Mesenchymal stem cell (in vitro differentiated cells and primary cell): ENCODE data around the gene CASQ1.

Experiments used
- DNase-seq: peaks from one replicate; pipeline ENCODE4 v3.0.0-alpha.2; 2013
- H2AFZ ChIP-seq: one replicate; pipeline ENCODE4 v1.6.1; 2013; ENCODE audit warnings: low read depth, mild to moderate bottlenecking, control low read depth, inconsistent platforms, low read length, moderate library complexity
- H2AK5ac ChIP-seq: 2 replicates; pipeline ENCODE4 v1.6.1; 2013; ENCODE audit warnings: low read length, moderate library complexity, mild to moderate bottlenecking, inconsistent platforms; ENCODE audit not compliant: severe bottlenecking
- H2BK120ac ChIP-seq: one replicate; pipeline ENCODE4 v1.6.1; 2013; ENCODE audit warnings: low read depth, mild to moderate bottlenecking, inconsistent platforms, low read length, moderate library complexity
- H2BK12ac ChIP-seq, 2 experiments: one replicate each; pipeline ENCODE4 v1.6.1; 2013; ENCODE audit warnings: inconsistent platforms in 2 of 2, low read length in 2 of 2, mild to moderate bottlenecking in 2 of 2, moderate library complexity in 2 of 2, control low read depth in 1 of 2
- H2BK15ac ChIP-seq: one replicate; pipeline ENCODE4 v1.6.1; 2013; ENCODE audit warnings: mild to moderate bottlenecking, low read depth, inconsistent platforms; ENCODE audit not compliant: poor library complexity, severe bottlenecking
- H2BK5ac ChIP-seq: 2 replicates; pipeline ENCODE4 v1.6.1; 2013; ENCODE audit warnings: low read depth, mild to moderate bottlenecking, low read length, control low read depth, inconsistent platforms; ENCODE audit not compliant: poor library complexity, severe bottlenecking
- H3K14ac ChIP-seq, 2 experiments: one replicate each; pipeline ENCODE4 v1.6.1; 2013; ENCODE audit warnings: inconsistent platforms in 2 of 2, low read length in 2 of 2, control low read depth in 1 of 2, mild to moderate bottlenecking in 1 of 2, moderate library complexity in 1 of 2
- H3K18ac ChIP-seq, 2 experiments: one replicate each; pipeline ENCODE4 v1.6.1; 2013; ENCODE audit warnings: inconsistent platforms in 2 of 2, low read length in 2 of 2, control low read depth in 1 of 2, low read depth in 1 of 2, mild to moderate bottlenecking in 1 of 2
- H3K23ac ChIP-seq, 2 experiments: one replicate each; pipeline ENCODE4 v1.6.1; 2013; ENCODE audit warnings: inconsistent platforms in 2 of 2, low read length in 2 of 2, mild to moderate bottlenecking in 2 of 2, moderate library complexity in 2 of 2, control low read depth in 1 of 2
- H3K27ac ChIP-seq: 2 replicates; pipeline ENCODE4 v1.5.1; 2013; ENCODE audit warnings: mild to moderate bottlenecking, moderate library complexity, low read length, control low read depth, inconsistent platforms; ENCODE audit not compliant: poor library complexity, severe bottlenecking
- H3K27me3 ChIP-seq, 2 experiments: 2 replicates each; pipeline versions ENCODE4 v1.6.1 to v1.7.0; 2013; ENCODE audit warnings: low read length in 2 of 2, mild to moderate bottlenecking in 2 of 2, moderate library complexity in 2 of 2, control low read depth in 1 of 2, inconsistent platforms in 1 of 2; ENCODE audit not compliant: control insufficient read depth in 1 of 2, insufficient read depth in 1 of 2
- H3K36me3 ChIP-seq, 2 experiments: 2 replicates each; pipeline versions ENCODE4 v1.6.1 to v1.7.0; 2013; ENCODE audit warnings: low read length in 2 of 2, control low read depth in 1 of 2, inconsistent platforms in 1 of 2, low read depth in 1 of 2, mild to moderate bottlenecking in 1 of 2; ENCODE audit not compliant: insufficient read depth in 2 of 2, control insufficient read depth in 1 of 2
- H3K4ac ChIP-seq, 2 experiments: one replicate each; pipeline ENCODE4 v1.6.1; 2013; ENCODE audit warnings: inconsistent platforms in 2 of 2, low read length in 2 of 2, mild to moderate bottlenecking in 2 of 2, moderate library complexity in 2 of 2, control low read depth in 1 of 2, low read depth in 1 of 2
- H3K4me1 ChIP-seq: 2 replicates; pipeline ENCODE4 v1.6.1; 2013; ENCODE audit warnings: low read depth, low read length, control low read depth; ENCODE audit not compliant: control insufficient read depth, insufficient read depth
- H3K4me2 ChIP-seq: 2 replicates; pipeline ENCODE4 v1.6.1; 2013; ENCODE audit warnings: low read length, mild to moderate bottlenecking, inconsistent platforms; ENCODE audit not compliant: poor library complexity, severe bottlenecking
- H3K4me3 ChIP-seq, 2 experiments: 2 replicates each; pipeline versions ENCODE4 v1.5.1 to v1.7.0; 2013; ENCODE audit warnings: low read length in 2 of 2, mild to moderate bottlenecking in 2 of 2, control low read depth in 1 of 2, low read depth in 1 of 2; ENCODE audit not compliant: insufficient read depth in 1 of 2
- H3K79me1 ChIP-seq: replicated peaks from 2 replicates; pipeline ENCODE4 v1.6.1; 2013; ENCODE audit warnings: mild to moderate bottlenecking, control low read depth, low read length, inconsistent platforms; ENCODE audit not compliant: poor library complexity, severe bottlenecking
- H3K9ac ChIP-seq: 2 replicates; pipeline ENCODE4 v1.7.0; 2013; ENCODE audit warnings: mild to moderate bottlenecking, low read length, moderate library complexity
- H3K9me3 ChIP-seq: 2 replicates; pipeline ENCODE4 v1.7.0; 2013; ENCODE audit warnings: mild to moderate bottlenecking, low read length; ENCODE audit not compliant: control insufficient read depth
- H4K8ac ChIP-seq: one replicate; pipeline ENCODE4 v1.6.1; 2013; ENCODE audit warnings: inconsistent platforms, mild to moderate bottlenecking, low read length, moderate library complexity
- H4K91ac ChIP-seq: one replicate; pipeline ENCODE4 v1.6.1; 2013; ENCODE audit warnings: mild to moderate bottlenecking, low read length, inconsistent platforms
- WGBS: methylation state at CpG from one replicate; pipeline ENCODE4 v1.1.7; 2013; ENCODE audit warnings: mixed read lengths; 5-methylcytosine and 5-hydroxymethylcytosine counted together

CASQ1 gene

DNA sequence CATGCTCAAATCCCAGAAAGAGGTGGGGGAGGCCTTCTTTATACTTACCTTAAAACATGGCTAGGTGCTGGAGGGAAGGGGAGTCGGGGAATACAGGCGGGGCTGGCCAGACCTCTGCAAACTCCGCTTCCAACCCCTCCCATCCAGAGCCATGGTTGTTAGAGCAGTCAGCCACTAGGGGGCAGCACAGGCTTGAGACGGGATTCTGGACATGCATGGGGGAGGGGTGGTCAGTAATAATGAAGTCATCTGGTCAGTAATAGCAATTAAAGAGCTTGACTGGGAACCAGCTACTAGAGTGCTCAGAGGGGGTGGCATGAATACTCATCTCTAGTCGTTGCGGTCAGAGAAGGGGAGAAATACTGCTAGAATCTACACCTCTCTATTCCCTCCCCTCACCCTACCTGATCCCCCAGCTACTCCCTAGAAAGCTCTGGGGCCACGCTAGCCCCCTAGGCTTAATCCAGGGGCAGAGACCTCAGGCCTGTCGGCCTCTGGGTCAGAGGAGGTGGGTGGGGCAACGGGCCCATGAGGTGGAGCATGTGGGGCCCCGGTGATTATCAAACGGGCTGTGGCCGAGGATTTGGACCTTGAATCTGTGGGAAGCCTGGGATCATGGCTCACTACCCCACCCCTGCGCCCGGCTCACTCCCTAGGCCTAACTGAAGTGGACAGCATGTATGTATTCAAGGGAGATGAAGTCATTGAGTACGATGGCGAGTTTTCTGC is 2.9 kb downstream of the CASQ1 start:
- Histone ChIP-seq H3K4me2 (no peak overlapping the region), H4K8ac (peak overlapping the region; percentile 91), H3K9ac (peak overlapping the region; percentile 70), H3K18ac (no peak overlapping the region), H3K4ac (no peak overlapping the region), H2BK5ac (no peak overlapping the region), H2BK15ac (no peak overlapping the region), H3K14ac (no peak overlapping the region), H3K4me1 (peaks cover 18% of the 10 kb centered on the region), H2BK12ac (peak overlapping the region in 1 of 2 experiments; percentile 18), H3K79me1 (no peaks in the 10 kb centered on the region), H3K27me3 (peaks cover 14 to 28% of the 10 kb centered on the region in 2 experiments), H2AK5ac (peak overlapping the region; percentile 55), H2BK120ac (peak overlapping the region; percentile 71), H4K91ac (no peak overlapping the region), H3K27ac (no peak overlapping the region), H3K9me3 (no peaks in the 10 kb centered on the region), H3K4me3 (peak overlapping the region in 1 of 2 experiments; percentile 40), H3K36me3 (no peaks in the 10 kb centered on the region), H3K23ac (no peak overlapping the region), H2AFZ (no peak overlapping the region)
- WGBS, result 30% methylated on average over 12 of the region's 16 CpGs
- peak; percentile 89 for DNase-seq

- no peak overlapping the region for H2BK15ac ChIP-seq
- no peak overlapping the region for H2AFZ ChIP-seq
- no peaks in the 10 kb centered on the region for H3K79me1 ChIP-seq
- peak overlapping the region in 1 of 2 experiments; percentile 0 for H3K4me3 ChIP-seq
- WGBS, result 77% methylated on average over 9 of the region's 9 CpGs
- H4K91ac ChIP-seq, result peak overlapping the region; percentile 52
- H3K27me3 ChIP-seq, result peaks cover 7 to 28% of the 10 kb centered on the region in 2 experiments
- no peaks in the 10 kb centered on the region for H3K9me3 ChIP-seq
- H3K36me3 ChIP-seq, result no peaks in the 10 kb centered on the region
- H3K9ac ChIP-seq, result peak overlapping the region; percentile 70
- no peak overlapping the region for H2BK5ac ChIP-seq
- H3K18ac ChIP-seq, result peak overlapping the region in 1 of 2 experiments; percentile 55
- H2AK5ac ChIP-seq, result no peak overlapping the region
- H2BK120ac ChIP-seq, result no peak overlapping the region
- no peak overlapping the region for H4K8ac ChIP-seq
- peak overlapping the region in 1 of 2 experiments; percentile 76 for H3K14ac ChIP-seq
- H3K27ac ChIP-seq, result no peak overlapping the region
- H3K4ac ChIP-seq, result no peak overlapping the region
- no peak for DNase-seq
- peaks cover 18% of the 10 kb centered on the region for H3K4me1 ChIP-seq
- H3K4me2 ChIP-seq, result no peak overlapping the region
- no peak overlapping the region for H3K23ac ChIP-seq
- no peak overlapping the region for H2BK12ac ChIP-seq
These were observed 3.7 kb downstream of the CASQ1 start for GRCh38 chr1:160193832-160194736.

GRCh38 chr1:160194737-160195059 is 4.3 kb downstream of the CASQ1 start:
- H3K14ac ChIP-seq, result peak overlapping the region in 1 of 2 experiments; percentile 63
- DNase-seq, result no peak

DNA sequence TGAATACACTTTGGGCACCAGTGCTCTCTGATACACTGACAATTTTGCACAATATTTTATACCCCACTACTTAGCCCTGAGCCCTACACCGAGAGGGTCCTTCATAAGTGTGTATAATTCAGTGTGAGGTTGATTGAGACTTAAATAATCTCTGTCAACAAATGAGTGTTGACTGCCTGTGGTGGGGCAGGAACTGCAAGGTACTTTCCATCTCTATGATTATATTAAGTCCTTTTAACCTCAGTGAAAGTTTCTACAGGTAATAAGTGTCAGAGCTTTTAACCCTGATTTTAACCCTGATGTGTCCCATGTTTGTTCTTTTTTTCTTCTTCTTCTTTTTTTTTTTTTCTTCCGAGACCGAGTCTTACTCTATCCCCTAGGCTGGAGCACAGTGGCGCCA is 5.8 kb downstream of the CASQ1 start:
- H3K4me1 ChIP-seq, result peaks cover 14% of the 10 kb centered on the region
- H3K9me3 ChIP-seq, result no peaks in the 10 kb centered on the region
- no peak overlapping the region for H2AFZ ChIP-seq
- no peak overlapping the region for H2BK5ac ChIP-seq
- DNase-seq, result no peak
- no peak overlapping the region for H4K8ac ChIP-seq
- H3K4me2 ChIP-seq, result no peak overlapping the region
- no peak overlapping the region for H3K4ac ChIP-seq
- WGBS, result 96% methylated on average over 3 of the region's 4 CpGs
- H3K9ac ChIP-seq, result no peak overlapping the region
- H3K79me1 ChIP-seq, result no peaks in the 10 kb centered on the region
- H3K18ac ChIP-seq, result no peak overlapping the region
- no peak overlapping the region for H2BK12ac ChIP-seq
- no peak overlapping the region for H3K4me3 ChIP-seq
- no peak overlapping the region for H3K27ac ChIP-seq
- H3K14ac ChIP-seq, result no peak overlapping the region
- no peak overlapping the region for H4K91ac ChIP-seq
- no peak overlapping the region for H2BK15ac ChIP-seq
- no peaks in the 10 kb centered on the region for H3K36me3 ChIP-seq
- no peak overlapping the region for H2AK5ac ChIP-seq
- H2BK120ac ChIP-seq, result no peak overlapping the region
- H3K27me3 ChIP-seq, result peaks cover 7 to 27% of the 10 kb centered on the region in 2 experiments
- no peak overlapping the region for H3K23ac ChIP-seq

More at GRCh38 chr1:160194737-160195059, 4.3 kb downstream of the CASQ1 start:
- Histone ChIP-seq H4K8ac (no peak overlapping the region), H3K4ac (no peak overlapping the region), H3K27ac (no peak overlapping the region), H4K91ac (peak overlapping the region; percentile 52), H2AFZ (no peak overlapping the region), H3K4me1 (peaks cover 18% of the 10 kb centered on the region), H3K79me1 (no peaks in the 10 kb centered on the region), H3K23ac (no peak overlapping the region), H3K18ac (no peak overlapping the region), H2BK120ac (no peak overlapping the region), H2AK5ac (no peak overlapping the region), H2BK15ac (no peak overlapping the region), H3K27me3 (peaks cover 7 to 27% of the 10 kb centered on the region in 2 experiments), H3K4me2 (no peak overlapping the region), H3K9ac (no peak overlapping the region), H2BK12ac (no peak overlapping the region), H2BK5ac (no peak overlapping the region), H3K4me3 (no peak overlapping the region), H3K36me3 (no peaks in the 10 kb centered on the region), H3K9me3 (no peaks in the 10 kb centered on the region)
- WGBS, result 86% methylated on average over 2 of the region's 2 CpGs
